HCT116 (cell line): ENCODE results near the gene MALRD1.

Experiments used
- CTCF ChIP-seq, 3 experiments: fragments of 200-600 bp in 1 of 3; sonication (generic) in 1 of 3; IDR thresholded peaks in 2 of 3; conservative IDR thresholded peaks in 1 of 3; 2 replicates each; pipeline ENCODE4 v1.5.1; 2012 to 2017; ENCODE audit warnings: low read depth in 2 of 3, low read length in 2 of 3, antibody characterized with exemption in 1 of 3, borderline replicate concordance in 1 of 3, control low read depth in 1 of 3, mild to moderate bottlenecking in 1 of 3, mixed read lengths in 1 of 3, mixed run types in 1 of 3, moderate library complexity in 1 of 3; ENCODE audit not compliant: insufficient read depth in 1 of 3
- JUND ChIP-seq: IDR thresholded peaks from 2 replicates; pipeline ENCODE4 v1.6.1; 2012
- POLR2A ChIP-seq: IDR thresholded peaks from 2 replicates; pipeline ENCODE4 v1.7.0; 2011; ENCODE audit warnings: borderline replicate concordance; ENCODE audit not compliant: insufficient read depth, insufficient read length; ENCODE audit errors: extremely low read depth
- POLR2AphosphoS5 ChIP-seq: IDR thresholded peaks from 2 replicates; pipeline ENCODE4 v1.6.1; 2011; ENCODE audit warnings: mild to moderate bottlenecking, low read depth, low read length, moderate library complexity
- REST ChIP-seq: IDR thresholded peaks from 2 replicates; pipeline ENCODE4 v1.6.1; 2012; ENCODE audit warnings: low read depth

- TF ChIP-seq CTCF (IDR thresholded peaks at IDR 0.05 in 2 of 3, conservative IDR thresholded peaks at IDR 0.05 in 1 of 3; ENCODE audit: borderline replicate concordance in 1 of 3, insufficient read depth in 1 of 3, low read depth in 2 of 3, low read length in 2 of 3) (no peak), JUND (no peak), REST (no peak), POLR2A (no peak), POLR2AphosphoS5 (no peak)
These were observed 634.8 kb downstream of the MALRD1 start for GRCh38 chr10:19683356-19683755.
